Pons (tissue), 1 donor: ENCODE measurements around the gene CAMK2D.

Experiments used
- DNase-seq: peaks from one replicate; pipeline ENCODE4 v3.0.0-alpha.2; 2016; ENCODE audit warnings: low spot score

Gene CAMK2D

DNA sequence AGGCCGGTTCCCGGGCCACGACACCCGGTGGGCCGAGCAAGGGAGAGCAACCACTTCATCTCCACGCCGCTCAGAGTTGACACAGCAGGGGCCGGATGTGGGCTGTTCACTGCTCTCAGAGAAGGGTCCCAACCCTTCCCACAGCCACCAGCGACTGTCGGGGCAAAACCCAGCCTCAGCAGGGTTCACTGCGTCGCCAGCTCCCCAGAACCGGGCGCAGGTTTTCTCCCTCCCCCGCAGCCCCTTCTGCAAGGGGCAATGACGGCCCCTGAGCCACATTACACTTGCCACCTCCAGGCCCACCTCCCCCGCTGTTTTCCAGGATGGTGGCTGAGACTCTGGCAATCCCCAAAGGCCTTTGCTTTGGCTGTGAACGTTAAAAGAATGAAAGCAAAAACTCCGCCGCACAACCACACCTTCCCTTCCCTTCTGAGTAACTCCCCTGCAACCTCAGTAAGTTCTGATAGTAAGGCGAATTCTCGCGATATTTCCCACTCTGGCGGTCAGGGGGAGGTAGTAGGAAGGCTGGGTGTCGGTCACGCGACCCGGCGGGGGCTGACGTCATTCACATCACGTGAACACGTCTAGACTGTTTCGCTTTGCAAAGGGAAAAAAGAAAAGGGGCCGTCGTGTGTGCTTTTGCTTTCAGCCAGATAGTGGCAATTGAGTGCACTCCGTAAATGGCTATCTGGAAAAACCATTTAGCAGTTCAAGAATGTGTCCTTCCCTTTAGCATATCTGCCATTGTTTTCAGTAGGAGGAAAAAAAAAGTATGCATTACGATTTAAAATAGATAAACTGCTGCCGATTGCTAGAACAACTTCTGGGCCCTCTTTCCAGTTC, 869 bp upstream of the CAMK2D start:
- peak; percentile 99 for DNase-seq

DNA sequence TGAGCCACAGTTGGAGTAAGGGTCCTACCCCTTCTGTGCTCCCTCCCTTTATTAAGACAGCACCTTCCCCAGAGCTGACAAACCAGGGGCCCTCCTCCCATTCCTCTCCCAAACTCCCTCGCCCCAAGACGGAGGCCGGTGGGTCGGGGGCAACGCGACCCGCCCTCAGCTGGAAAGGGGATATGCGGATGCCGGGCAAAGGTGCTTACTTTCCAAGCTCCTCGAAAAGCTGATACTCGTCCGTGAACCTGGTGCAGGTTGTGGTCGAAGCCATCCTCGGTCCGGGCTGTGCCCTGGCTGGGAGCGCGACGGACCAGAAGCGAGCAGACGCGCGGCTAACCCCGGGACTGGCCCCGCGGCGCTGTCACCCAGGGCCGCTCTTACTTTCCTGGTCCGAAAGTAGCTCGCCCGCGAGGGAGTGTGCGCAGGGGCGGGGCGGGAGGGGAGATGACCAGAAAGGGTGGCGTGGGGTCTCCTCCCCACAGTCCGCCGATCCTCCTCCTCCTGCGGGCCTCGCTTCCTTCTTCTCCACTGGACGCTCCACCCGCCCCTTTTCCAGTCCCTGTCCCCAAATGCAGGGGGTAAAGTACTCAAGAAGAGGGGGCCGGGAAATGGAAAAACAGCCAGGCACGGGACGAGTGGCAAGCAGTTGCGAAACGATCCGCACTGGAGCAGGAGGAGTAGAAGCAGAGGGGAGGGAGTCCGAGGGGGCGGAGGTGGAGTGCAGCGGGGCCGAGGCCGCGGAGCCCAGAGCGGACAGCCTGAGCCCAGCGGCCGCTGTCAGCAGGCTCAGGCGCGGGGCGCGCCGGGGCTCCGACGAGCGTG, 531 bp downstream of the CAMK2D start:
- peak; percentile 62 for DNase-seq

DNA sequence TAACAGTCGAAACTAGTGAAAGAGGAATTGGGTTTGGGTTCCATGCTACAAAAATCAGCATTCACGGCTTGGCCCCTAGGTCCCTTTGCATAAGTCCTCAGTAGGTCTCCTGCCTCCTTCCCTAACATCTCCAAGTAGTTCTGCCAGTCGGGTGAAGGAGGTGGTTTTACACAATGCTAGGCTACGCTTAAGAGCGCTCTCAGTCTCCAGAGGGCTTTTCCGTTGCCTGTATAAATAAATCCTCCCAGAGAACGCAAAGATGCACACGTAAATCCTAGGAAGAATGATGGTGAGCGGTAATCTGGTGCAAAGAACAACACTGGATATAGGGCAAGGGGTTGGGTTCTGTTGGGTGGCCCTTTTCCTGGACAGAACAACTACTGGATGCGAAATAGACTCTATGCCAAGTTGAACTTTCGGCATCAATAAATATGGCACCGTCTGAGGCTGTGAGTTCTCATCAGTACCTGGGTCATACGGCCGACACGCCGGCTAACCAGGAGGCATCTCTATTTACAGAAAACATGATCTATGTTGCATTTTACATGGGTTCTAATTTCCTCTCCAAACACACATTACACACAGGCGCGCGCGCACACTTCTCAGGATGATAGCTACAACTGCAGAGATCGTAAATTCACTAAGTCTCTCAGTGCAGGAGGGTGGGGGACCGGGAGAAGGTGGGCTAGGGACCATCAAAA, 1.3 kb downstream of the CAMK2D start:
- DNase-seq = peak; percentile 72

DNA sequence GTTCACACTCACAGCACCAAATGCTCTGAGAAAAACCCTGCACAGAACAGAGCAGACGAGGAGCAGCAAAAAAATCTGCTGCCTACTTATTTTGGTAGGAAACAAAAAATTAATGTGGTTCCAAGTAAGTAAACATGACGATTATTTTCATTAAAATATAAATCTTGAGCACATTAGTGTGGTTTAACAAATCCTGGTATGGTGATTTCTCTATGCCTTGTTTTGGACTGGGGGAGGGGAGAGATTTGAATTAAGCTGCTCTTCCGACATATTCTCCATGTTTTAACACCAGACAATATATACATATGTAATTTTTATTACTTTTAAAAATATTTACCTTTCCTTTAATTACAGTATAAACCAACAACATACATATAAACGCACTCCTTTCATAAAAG, 1.8 kb downstream of the CAMK2D start:
- no peak for DNase-seq

DNA sequence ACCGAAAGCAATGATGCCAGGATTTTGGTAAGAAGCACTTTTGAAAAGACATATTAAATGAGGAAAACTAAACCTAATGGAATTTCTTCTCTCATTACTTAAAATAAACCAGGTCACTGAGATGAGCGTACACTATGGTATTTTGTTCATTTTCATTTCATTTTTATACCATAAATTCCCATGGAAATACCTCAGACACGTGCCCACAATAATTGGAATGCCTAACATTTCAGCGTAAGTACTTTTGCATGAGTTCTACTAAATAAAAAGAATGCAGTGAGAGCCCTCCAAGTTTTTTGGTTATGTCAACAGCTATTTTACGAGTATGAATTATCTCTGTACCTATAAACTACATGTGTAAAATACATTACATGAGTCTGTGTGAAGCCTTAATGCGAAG, 3.2 kb downstream of the CAMK2D start:
- DNase-seq = no peak

DNA sequence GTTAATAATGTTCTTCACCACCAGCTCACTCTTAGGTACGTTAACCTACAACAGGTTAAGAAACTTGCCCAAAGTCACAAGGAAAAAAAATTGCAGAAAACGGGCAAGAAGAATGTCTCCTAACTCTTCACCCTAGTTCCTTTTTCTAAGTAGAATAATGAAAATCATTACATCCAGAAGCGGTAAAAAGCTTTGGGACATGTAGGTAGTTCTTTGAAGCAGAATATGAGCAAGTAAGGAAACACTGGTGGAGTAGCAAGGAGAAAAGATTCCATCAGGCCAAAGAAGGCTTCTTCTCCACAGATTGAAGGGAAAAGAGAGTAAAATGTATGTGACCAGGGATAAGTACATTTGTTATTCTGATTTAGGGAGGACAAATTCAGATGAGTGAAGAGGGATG, 4.1 kb downstream of the CAMK2D start:
- no peak for DNase-seq

DNA sequence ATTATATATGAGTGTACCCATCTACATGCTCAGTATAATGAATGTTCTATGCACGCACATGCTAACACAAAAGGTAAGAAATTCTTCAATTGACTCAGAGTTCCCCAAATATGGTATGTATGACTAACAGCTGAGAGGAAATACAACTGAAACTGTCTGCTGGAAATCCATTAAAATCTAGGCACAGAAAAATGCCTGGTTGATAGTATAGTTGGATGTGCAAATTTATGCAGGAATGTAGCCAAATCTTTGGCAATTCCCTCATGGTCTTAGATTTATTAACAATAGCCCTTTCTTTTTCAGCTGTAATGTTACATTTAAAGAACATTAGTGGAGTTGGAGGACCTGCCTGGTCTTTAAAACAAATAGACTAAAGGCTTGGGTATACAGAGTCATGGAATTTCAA, 5.5 kb downstream of the CAMK2D start:
- peak; percentile 64 for DNase-seq

DNA sequence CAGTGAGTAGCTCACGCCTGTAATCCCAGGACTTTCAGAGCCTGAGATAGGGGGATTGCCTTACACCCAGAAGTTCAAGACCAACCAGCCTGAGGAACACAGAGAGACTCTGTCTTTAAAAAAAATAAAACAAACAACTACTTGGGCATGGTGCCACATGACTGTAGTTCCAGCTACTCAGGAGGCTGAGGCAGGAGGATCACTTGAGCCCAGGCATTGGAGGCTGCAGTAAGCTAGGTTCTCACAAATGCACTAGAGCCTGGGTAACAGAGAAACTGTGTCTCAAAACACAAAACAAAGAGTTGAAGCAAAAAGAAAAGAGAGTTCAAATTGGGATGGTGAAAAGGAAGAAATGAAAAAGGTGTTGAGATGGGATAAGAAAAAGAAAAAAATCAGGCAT, 10.8 kb downstream of the CAMK2D start:
- no peak for DNase-seq

DNA sequence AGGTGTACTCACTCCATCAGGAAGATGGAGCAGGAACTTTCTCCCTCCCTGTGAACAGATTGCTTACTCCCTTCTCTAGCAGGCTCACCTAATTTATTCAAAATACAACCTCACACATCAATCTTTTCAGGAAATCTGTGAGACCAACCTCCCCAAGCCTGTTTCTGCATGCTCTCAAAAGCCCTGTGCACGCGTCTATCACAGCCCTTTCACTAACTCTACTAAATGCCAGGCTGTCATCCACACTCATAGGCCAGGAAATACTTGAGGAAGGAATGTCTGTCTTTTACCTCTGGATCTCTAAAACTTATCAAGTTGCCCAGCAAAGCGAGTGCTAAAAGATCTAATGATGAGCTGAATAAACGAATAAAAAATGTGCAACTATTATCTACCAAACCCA, 11.2 kb downstream of the CAMK2D start:
- no peak for DNase-seq

DNA sequence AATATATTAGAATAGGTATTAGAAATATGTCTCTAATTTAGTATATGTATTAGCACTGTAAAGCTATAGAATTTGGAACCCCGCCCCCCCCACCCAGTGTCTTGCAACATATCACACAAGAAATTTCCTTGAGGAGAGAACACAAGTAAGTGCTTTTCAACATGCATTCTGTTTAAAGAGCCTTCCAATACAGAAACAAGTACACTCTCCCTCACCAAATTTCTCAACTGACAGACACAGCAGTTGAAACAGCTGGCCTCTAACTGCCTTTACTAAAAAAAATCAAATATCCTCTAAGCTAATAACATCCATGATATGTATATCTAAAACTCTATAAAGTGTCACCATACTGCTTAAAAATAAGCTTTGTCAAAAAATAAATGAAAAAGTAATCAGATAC, 12.4 kb downstream of the CAMK2D start:
- DNase-seq = no peak

DNA sequence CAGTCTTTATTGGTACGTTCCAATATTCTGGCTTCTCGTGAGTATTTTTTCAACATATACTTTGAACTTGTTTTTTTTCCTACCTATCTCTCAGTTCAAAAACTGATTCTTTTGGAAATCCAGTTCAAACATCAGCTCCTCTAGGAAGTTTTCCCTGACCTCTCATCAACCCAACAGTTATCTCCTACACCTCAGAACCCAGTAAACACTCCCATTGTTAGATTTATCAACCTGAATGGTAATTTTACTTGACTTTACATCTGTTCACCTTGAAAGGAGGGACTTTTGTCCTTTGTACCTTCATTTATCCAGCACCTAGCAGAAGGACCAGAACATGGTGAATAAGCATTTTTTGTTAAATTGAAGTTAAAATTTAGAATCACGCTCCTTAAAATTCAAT, 13.6 kb downstream of the CAMK2D start:
- no peak for DNase-seq

DNA sequence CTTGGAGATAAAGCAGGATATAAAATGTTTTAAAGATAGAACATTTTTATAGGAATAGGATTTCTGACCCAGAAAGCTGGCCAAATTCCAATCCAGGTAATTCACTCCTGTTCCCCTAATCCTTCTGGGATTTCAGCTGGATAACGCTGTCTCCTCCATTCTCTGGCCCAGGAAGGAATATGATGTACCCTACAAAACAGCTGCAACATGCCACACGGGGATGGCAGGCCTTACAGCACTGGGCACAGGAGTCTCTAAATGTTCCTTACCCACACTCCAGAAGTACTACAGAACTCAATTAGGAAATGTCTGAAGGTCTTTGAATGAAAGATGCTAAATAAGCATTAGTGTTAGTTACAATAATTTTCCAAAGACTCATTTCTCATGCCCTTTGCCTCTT, 15.8 kb downstream of the CAMK2D start:
- DNase-seq = no peak

DNA sequence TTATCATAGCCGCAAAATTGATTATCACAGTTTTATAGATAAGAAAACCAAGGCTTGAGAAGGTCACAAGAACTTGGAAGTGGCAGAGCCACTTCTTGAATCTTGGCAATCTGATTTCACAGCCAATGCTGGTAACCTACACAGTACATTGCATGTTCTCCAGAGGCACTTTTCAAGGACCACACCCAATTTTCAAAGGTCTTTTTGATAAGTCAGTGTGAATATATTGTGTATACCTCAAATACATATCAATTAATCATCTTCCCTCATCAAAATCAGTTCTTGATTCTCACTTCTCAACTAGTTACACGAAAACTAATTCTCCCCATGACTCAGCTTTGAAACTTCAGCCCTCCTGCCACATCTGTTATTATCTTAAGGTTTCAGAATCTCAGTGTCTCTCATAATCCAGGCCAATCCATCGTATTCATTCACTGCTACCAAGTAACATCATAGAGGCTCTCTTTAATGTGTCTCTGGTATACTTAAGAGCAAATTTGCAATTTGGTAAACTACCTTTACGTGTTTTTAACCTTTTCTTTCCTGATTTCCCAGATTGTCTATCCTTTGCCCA, 16.8 kb downstream of the CAMK2D start:
- no peak for DNase-seq

DNA sequence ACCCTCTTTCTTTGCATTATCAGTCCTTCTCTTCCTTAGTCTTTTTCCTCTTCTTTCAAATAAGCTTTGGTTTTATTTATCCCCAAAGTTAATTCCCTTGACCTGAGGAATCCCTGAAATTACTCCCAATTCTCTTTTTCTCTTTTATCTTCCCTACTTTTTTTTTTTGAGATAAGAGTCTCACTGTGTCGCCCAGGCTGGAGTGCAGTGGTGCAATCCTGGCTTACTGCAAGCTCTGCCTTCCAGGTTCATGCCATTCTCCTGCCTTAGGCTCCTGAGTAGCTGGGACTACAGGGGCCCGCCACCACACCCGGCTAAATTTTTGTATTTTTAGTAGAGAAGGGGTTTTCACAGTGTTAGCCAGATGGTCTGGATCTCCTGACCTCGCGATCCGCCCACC, 17.8 kb downstream of the CAMK2D start:
- no peak for DNase-seq

DNA sequence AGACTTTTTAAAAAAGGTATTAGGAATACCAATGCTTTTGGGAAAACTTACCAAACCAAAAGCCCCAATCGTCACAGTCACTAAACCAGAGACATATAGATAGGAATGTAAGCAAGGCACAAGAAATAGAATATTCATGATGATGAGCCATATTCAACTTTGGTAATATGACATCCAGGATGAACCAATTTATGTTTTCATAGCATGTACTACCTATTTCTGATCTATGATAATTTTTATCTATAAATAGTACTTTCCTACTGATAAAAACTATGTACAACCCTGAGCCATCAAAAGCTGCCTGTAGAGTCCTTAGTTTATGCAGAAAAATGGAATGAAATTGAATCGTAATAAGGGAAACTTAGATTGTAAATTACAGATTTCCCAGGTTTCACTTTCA, 18.9 kb downstream of the CAMK2D start:
- no peak for DNase-seq

DNA sequence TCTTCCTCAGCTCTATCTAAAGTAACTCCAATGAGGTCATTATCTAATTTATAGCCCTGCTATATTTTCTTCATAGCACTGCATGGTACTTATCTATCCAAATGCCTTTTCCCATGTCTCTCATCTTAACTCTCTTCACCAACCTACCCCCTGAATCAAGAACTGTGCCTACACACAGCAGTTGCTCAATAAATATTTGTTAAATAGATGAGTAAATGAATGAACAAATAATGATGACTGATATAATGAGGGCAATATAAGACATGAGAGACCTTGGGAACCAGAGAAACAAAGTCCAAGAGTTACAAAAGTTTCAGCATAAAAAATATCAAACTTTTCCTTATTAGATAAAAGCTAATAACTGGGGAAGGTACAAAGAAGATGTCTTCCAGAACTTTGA, 19.6 kb downstream of the CAMK2D start:
- no peak for DNase-seq

DNA sequence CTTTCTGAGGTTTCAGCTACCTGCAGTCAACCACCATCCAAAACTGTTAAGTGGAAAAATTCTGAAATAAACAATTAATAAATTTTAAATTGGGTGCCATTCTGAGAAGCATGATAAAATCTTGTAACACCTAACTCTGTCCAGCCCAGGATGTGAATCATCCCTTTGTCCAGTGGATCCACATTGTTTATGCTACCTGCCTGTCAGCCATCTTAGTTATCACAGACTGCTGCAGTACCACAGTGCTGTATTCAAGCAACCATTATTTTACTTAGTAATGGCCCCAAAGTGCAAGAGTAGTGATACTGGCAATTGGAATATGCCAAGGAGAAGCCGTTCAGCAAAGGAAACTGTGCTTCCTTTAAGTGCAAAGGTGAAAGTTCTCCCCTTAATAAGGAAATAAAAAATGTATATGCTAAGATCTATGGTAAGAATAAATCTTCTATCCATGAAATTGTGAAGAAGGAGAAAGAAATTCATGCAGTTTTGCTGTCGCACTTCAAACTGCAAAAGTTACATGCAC, 20.6 kb downstream of the CAMK2D start:
- no peak for DNase-seq

DNA sequence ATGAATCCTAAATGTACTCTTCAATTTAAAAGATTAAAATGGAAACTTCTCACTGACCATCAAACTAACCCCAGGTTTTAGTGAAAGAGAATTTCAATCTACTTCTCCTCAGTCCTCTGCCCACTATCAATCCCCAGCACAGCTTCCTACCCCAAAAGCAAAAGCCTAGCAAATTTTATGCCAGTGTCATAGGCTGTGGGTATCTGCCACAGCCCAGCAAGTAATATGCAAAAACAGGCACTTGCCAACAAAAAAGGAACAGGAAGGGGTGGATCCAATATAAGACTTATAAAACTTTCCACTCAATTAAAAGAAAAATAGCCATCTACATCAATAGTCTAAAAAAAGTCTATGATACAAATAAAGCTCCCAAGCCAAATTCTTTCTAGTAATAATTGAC, 22.3 kb downstream of the CAMK2D start:
- DNase-seq = no peak

DNA sequence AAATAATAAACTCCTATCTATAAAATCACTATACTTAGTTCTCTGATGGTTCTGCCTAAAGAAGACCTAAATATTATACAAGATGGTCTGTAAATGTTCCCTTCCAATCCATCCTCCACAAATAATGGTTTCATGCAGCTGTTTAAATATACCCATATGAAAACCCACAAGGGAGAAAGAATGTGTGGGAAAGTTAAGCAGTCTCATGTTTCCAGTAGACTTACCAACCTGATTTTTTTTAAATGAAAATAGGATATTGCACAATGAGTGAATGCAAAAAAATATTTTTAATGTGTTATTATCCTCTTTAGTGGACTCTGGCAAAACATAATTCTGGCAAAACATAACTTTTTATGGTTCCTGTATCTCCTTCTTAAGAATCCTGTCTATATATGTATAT, 23.3 kb downstream of the CAMK2D start:
- no peak for DNase-seq

DNA sequence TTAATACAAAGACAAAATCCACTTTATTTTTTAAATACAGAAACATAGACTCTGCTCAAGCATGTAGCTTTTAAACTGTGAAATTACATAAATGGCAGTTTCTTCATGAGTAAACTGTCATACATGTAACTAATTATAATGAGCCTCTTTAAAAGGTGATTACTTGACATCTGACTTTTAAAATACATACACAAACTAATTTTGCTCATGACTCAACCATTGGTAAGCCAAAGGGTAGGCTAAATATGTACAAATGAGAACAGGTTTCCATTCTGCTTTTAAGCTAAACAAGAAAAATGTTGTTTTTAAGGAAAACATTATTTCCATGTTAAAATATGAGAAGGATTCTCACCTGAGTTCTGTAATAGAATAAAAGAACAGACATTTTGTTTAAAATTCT, 27.9 kb downstream of the CAMK2D start:
- DNase-seq = no peak

DNA sequence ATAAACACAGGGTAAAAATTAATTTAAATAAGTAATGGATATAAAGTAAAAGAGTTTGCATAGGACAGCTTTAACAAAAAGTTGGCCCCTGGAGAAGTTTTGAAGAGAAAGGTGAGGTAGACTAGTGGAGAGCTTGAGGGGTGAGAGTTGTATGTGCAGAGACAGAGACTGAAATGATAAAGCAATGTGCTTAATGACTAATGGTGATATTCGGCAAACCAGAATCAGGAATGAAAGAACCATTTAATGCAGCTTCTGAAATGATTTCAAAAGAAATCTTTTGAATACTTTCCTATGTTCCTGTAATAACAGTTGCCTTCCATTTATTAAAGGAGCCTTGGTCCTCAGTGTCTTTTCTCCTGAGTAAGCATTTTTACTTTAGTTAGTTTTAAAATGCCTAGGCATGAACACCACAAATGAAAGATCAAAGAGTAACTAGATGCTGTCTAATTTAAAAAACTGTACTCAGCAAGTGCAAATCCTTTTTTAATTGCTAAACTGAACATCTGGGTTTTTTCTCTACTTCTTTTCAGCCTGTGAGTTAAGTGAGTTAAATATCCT, 28.5 kb downstream of the CAMK2D start:
- DNase-seq = no peak
